Activated B cell treated with CpG ODN at 0.5 μM for 24 hours (primary cell): ENCODE data around the gene PCDHB7. TPM values are rescaled to one million over a fixed set of nuclear protein-coding genes. Genes with fewer than 3 reads are reported as not detected.
"Not testable (repeated sequence)": the region's sequence is repeated elsewhere in the genome, so short reads cannot be mapped to it uniquely, and the experiment has no call there.

Experiments
- ATAC-seq: fragments of 200-7000 bp; cut with Tn5 transposase; one replicate; pipeline ENCODE4 v1.10.0; 2021; ENCODE audit warnings: low read depth, mild to moderate bottlenecking, moderate library complexity
- CTCF ChIA-PET: fragments of 350-600 bp; sonication (Branson Sonifier 250); formaldehyde crosslinking; loops from one replicate; lab custom pipeline; 2021; ENCODE audit warnings: antibody characterized with exemption; lab: Charles Lee
- POLR2A ChIA-PET: fragments of 350-600 bp; sonication (Branson Sonifier 250); formaldehyde crosslinking; loops from one replicate; lab custom pipeline; 2021; ENCODE audit warnings: antibody characterized with exemption; lab: Charles Lee
- DNase-seq: peaks from one replicate; pipeline ENCODE4 v3.0.0; 2022
- H3K27ac Mint-ChIP-seq: one replicate; pipeline ENCODE4 v1.8.0; 2020; ENCODE audit warnings: mixed read lengths
- H3K27me3 Mint-ChIP-seq: one replicate; pipeline ENCODE4 v1.8.0; 2021; ENCODE audit warnings: mixed read lengths
- H3K36me3 Mint-ChIP-seq: one replicate; pipeline ENCODE4 v1.8.0; 2021; ENCODE audit warnings: low read depth, mixed read lengths
- H3K4me1 Mint-ChIP-seq: one replicate; pipeline ENCODE4 v1.8.0; 2021; ENCODE audit warnings: mixed read lengths
- H3K4me3 Mint-ChIP-seq: one replicate; pipeline ENCODE4 v1.8.0; 2020; ENCODE audit warnings: mild to moderate bottlenecking, mixed read lengths
- H3K9me3 Mint-ChIP-seq: one replicate; pipeline ENCODE4 v1.8.0; 2020; ENCODE audit warnings: mixed read lengths
- intact Hi-C: fragments of 100-400 bp; cut with micrococcal nuclease; formaldehyde crosslinking; loops from one replicate; pipeline ENCODE4 v1.15.1; 2024
- total RNA-seq: library from RNA; stranded (reverse); gene quantifications from 2 replicates; pipeline ENCODE4 v1.2.3, GENCODE V29; 2022
- TF ChIP-seq, protein P1 (sequence below): fragments of 200-600 bp; IDR thresholded peaks from one replicate; pipeline ENCODE4 v1.8.0; 2022; ENCODE audit warnings: antibody characterized with exemption, mild to moderate bottlenecking

PCDHB7 gene
- total RNA-seq, 1 donor from 2014 or later = not detected

- ChIA-PET POLR2A (no interaction called here), CTCF (no interaction called here)
- DNase-seq (no peak), ATAC-seq (no peak)
- intact Hi-C loops = no loop called here
- no peak within 1 kb of the TSS for H3K4me3 Mint-ChIP-seq
- H3K4me1 Mint-ChIP-seq = no peaks in the 10 kb centered on the region
- H3K9me3 Mint-ChIP-seq = peaks cover 33% of the 10 kb centered on the region
- peaks cover 2% of the 10 kb centered on the region for H3K36me3 Mint-ChIP-seq
- TF ChIP-seq, protein P1, sequence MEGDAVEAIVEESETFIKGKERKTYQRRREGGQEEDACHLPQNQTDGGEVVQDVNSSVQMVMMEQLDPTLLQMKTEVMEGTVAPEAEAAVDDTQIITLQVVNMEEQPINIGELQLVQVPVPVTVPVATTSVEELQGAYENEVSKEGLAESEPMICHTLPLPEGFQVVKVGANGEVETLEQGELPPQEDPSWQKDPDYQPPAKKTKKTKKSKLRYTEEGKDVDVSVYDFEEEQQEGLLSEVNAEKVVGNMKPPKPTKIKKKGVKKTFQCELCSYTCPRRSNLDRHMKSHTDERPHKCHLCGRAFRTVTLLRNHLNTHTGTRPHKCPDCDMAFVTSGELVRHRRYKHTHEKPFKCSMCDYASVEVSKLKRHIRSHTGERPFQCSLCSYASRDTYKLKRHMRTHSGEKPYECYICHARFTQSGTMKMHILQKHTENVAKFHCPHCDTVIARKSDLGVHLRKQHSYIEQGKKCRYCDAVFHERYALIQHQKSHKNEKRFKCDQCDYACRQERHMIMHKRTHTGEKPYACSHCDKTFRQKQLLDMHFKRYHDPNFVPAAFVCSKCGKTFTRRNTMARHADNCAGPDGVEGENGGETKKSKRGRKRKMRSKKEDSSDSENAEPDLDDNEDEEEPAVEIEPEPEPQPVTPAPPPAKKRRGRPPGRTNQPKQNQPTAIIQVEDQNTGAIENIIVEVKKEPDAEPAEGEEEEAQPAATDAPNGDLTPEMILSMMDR = no peak
- peaks cover 7% of the 10 kb centered on the region for H3K27me3 Mint-ChIP-seq
- no peak within 1 kb of the TSS for H3K27ac Mint-ChIP-seq
Measured at GRCh38 chr5:141199359-141200235, 27.2 kb downstream of the PCDHB7 start, which contains the start of gene PCDHB11. TSS of gene PCDHB11 (plus strand) at chr5:141199627. CDS start at chr5:141199775, 148 bp downstream.

GRCh38 chr5:141201126-141201525, 28.7 kb downstream of the PCDHB7 start:
- H3K36me3 Mint-ChIP-seq, H3K4me1 Mint-ChIP-seq, H3K27me3 Mint-ChIP-seq, POLR2A ChIA-PET, DNase-seq, intact Hi-C loops, H3K27ac Mint-ChIP-seq, ATAC-seq, H3K4me3 Mint-ChIP-seq, CTCF ChIA-PET: not testable (repeated sequence)
- H3K9me3 Mint-ChIP-seq = peaks cover 30% of the 10 kb centered on the region

DNA sequence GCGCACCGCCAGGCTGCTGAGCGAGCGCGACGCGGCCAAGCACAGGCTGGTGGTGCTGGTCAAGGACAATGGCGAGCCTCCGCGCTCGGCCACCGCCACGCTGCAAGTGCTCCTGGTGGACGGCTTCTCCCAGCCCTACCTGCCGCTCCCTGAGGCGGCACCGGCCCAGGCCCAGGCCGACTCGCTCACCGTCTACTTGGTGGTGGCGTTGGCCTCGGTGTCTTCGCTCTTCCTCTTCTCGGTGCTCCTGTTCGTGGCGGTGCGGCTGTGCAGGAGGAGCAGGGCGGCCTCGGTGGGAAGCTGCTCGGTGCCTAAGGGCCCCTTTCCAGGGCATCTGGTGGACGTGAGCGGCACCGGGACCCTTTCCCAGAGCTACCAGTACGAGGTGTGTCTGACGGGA, 29.2 kb downstream of the PCDHB7 start:
- H3K4me3 Mint-ChIP-seq, POLR2A ChIA-PET, H3K36me3 Mint-ChIP-seq, intact Hi-C loops, H3K4me1 Mint-ChIP-seq, H3K27me3 Mint-ChIP-seq, DNase-seq, H3K27ac Mint-ChIP-seq, ATAC-seq, CTCF ChIA-PET: not testable (repeated sequence)
- H3K9me3 Mint-ChIP-seq = peaks cover 25% of the 10 kb centered on the region

- H3K4me3 Mint-ChIP-seq = no peak within 1 kb of the TSS
- no peak for ATAC-seq
Measured at GRCh38 chr5:141208478-141208877, 36.0 kb downstream of the PCDHB7 start, which contains the start of gene PCDHB12. TSS of gene PCDHB12 (plus strand) at chr5:141208719. CDS start at chr5:141208908, 189 bp downstream.

DNA sequence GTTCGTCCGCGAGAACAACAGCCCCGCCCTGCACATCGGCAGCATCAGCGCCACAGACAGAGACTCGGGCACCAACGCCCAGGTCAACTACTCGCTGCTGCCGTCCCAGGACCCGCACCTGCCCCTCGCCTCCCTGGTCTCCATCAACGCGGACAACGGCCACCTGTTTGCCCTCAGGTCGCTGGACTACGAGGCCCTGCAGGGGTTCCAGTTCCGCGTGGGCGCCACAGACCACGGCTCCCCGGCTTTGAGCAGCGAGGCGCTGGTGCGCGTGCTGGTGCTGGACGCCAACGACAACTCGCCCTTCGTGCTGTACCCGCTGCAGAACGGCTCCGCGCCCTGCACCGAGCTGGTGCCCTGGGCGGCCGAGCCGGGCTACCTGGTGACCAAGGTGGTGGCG, 37.8 kb downstream of the PCDHB7 start:
- DNase-seq, H3K27ac Mint-ChIP-seq, H3K4me3 Mint-ChIP-seq, H3K4me1 Mint-ChIP-seq, intact Hi-C loops, H3K36me3 Mint-ChIP-seq, CTCF ChIA-PET, H3K9me3 Mint-ChIP-seq, ATAC-seq: not testable (repeated sequence)
- H3K27me3 Mint-ChIP-seq = peaks cover 41% of the 10 kb centered on the region
- POLR2A ChIA-PET = interaction anchor here (0.5 kb wide), 1 partner anchor 107 kb away, joined by 4 read pairs; no protein-coding TSS in a partner anchor

More at GRCh38 chr5:141208478-141208877, 36.0 kb downstream of the PCDHB7 start, which contains the start of gene PCDHB12:
- Mint-ChIP-seq H3K27ac (no peak within 1 kb of the TSS), H3K36me3 (no peaks in the 10 kb centered on the region), H3K9me3 (peaks cover 6% of the 10 kb centered on the region), H3K4me1 (no peaks in the 10 kb centered on the region), H3K27me3 (peaks cover 36% of the 10 kb centered on the region)
- TF ChIP-seq, protein P1 = no peak
- intact Hi-C loops = loop anchor here (1.0 kb wide), 1 partner anchor 356 kb away; no protein-coding TSS in a partner anchor
- DNase-seq = no peak
- ChIA-PET CTCF (interaction anchor here (1.0 kb wide), 1 partner anchor 356 kb away, joined by 3 read pairs; no protein-coding TSS in a partner anchor), POLR2A (no interaction called here)

- H3K36me3 Mint-ChIP-seq, H3K4me3 Mint-ChIP-seq, H3K27ac Mint-ChIP-seq, ATAC-seq, intact Hi-C loops, DNase-seq, CTCF ChIA-PET, H3K4me1 Mint-ChIP-seq: not testable (repeated sequence)
- Mint-ChIP-seq H3K9me3 (peaks cover 11% of the 10 kb centered on the region), H3K27me3 (peaks cover 42% of the 10 kb centered on the region)
- POLR2A ChIA-PET = interaction anchor here (0.5 kb wide), 1 partner anchor 106 kb away, joined by 4 read pairs; no protein-coding TSS in a partner anchor
Measured at GRCh38 chr5:141210849-141211248, 38.4 kb downstream of the PCDHB7 start.

DNA sequence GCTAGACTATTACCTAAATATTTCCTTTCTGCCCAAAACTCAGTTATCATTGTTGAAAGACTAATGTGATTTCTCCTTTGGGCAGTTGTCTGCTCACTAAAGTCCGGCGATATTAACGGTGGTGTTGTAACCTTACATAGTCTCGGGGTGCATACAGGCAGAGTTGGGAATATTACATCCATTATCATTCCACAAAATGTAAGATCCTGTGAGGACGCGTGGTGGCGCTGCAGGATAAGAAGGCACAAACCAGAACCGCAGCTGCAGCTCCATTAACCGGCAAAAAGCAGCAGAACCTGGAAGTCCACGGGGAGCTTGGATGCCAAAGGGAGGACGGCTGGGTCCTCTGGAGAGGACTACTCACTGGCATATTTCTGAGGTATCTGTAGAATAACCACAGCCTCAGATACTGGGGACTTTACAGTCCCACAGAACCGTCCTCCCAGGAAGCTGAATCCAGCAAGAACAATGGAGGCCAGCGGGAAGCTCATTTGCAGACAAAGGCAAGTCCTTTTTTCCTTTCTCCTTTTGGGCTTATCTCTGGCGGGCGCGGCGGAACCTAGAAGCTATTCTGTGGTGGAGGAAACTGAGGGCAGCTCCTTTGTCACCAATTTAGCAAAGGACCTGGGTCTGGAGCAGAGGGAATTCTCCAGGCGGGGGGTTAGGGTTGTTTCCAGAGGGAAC, 41.4 kb downstream of the PCDHB7 start, which contains the start of gene PCDHB13:
Gene PCDHB13, plus strand, starts transcription at position 264 of the 684 bp plus-strand sequence. Its CDS starts 205 bp downstream, at position 469.
- H3K4me3 Mint-ChIP-seq, H3K27ac Mint-ChIP-seq, POLR2A ChIA-PET, H3K4me1 Mint-ChIP-seq, intact Hi-C loops, ATAC-seq, DNase-seq, H3K36me3 Mint-ChIP-seq, CTCF ChIA-PET: not testable (repeated sequence)
- peaks cover 15% of the 10 kb centered on the region for H3K9me3 Mint-ChIP-seq
- peaks cover 36% of the 10 kb centered on the region for H3K27me3 Mint-ChIP-seq

DNA sequence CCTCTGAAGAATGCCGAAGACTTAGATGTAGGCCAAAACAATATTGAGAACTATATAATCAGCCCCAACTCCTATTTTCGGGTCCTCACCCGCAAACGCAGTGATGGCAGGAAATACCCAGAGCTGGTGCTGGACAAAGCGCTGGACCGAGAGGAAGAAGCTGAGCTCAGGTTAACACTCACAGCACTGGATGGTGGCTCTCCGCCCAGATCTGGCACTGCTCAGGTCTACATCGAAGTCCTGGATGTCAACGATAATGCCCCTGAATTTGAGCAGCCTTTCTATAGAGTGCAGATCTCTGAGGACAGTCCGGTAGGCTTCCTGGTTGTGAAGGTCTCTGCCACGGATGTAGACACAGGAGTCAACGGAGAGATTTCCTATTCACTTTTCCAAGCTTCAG, 42.1 kb downstream of the PCDHB7 start:
- not testable (repeated sequence) for ATAC-seq, H3K4me1 Mint-ChIP-seq

GRCh38 chr5:141215504-141215903, 43.1 kb downstream of the PCDHB7 start:
- ATAC-seq, POLR2A ChIA-PET, H3K27ac Mint-ChIP-seq, intact Hi-C loops, H3K36me3 Mint-ChIP-seq, H3K4me3 Mint-ChIP-seq, H3K4me1 Mint-ChIP-seq, DNase-seq, CTCF ChIA-PET: not testable (repeated sequence)
- Mint-ChIP-seq H3K9me3 (peaks cover 21% of the 10 kb centered on the region), H3K27me3 (peaks cover 30% of the 10 kb centered on the region)

More for the DNA sequence above, 42.1 kb downstream of the PCDHB7 start:
- peaks cover 31% of the 10 kb centered on the region for H3K27me3 Mint-ChIP-seq
- CTCF ChIA-PET, POLR2A ChIA-PET, H3K36me3 Mint-ChIP-seq, H3K4me3 Mint-ChIP-seq, H3K27ac Mint-ChIP-seq, DNase-seq, intact Hi-C loops: not testable (repeated sequence)
- peaks cover 19% of the 10 kb centered on the region for H3K9me3 Mint-ChIP-seq
